Dermis blood vessel endothelial cell (primary cell): ENCODE measurements around the gene SRC. TPM values are rescaled to one million over a fixed set of nuclear protein-coding genes. Genes with fewer than 3 reads are reported as not detected.
A peak's percentile ranks its signal among the peaks of the same experiment; 100 is the strongest.
"Not testable (repeated sequence)": the region's sequence is repeated elsewhere in the genome, so short reads cannot be mapped to it uniquely, and the experiment has no call there.

Experiments
- DNase-seq: peaks from one replicate; pipeline ENCODE4 v3.0.0; 2010
- total RNA-seq: library from RNA; depleted of rRNA; stranded (reverse); fragments of >200 nt; gene quantifications from 2 replicates; pipeline ENCODE4 v1.2.3, GENCODE V29; 2014

The SRC gene
- total RNA-seq, 1 donor from 2014 or later = 1.5 TPM

DNA sequence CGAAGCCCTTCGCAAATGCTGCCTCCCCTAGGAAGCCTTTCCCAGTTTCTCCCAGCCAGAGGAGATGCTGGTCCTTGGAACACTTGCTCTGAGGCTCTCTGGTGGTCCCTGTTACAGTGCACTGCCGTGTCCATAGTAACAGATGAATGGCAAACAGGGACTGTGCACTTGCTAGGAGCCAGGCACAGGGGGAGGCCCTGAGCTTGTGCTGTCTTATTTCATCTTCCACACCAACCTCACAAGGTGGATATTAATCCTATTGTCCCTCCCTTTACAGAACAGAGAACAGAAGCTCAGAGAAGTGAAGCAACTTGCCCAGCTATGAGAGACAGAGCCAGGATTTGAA, 19.0 kb downstream of the SRC start:
- no peak for DNase-seq

DNA sequence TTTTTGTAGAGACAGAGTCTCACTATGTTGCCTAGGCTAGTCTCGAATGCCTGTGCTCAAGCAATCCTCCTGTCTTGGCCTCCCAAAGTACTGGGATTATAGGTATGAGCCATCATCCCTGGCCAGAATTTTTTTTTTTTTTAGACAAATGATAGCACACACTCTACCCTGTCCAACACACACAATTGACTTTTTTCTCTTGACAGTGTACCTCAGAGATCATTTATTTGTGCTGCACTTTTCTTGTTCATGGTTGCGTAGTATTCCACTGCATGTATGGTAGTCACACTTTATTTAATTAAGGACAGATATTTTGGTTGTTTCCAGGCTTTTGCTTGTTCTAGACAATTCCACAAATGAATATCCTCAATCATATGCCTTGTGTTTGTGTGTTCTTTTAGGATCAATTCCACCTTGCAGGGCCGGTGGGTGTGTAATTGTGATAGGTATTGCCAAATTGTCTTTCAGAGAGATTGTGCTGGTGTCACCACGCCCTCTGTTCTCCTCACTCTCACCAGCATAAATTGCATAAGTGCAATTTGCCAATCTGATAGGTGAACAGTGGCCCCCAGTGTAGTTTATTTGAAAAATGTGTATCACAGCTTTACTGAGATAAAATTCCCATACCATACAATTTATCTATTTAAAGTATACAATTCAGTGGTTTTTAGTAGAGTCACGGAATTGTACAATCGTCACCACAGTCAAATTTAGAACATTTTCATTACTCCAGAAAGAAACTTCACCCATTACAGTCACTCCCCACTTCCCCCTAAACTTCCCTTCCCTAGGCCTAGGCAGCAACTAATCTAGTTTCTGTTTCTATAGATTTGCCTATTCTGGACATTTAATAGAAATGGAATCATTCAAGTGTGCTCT, 20.1 kb downstream of the SRC start:
- no peak for DNase-seq

DNA sequence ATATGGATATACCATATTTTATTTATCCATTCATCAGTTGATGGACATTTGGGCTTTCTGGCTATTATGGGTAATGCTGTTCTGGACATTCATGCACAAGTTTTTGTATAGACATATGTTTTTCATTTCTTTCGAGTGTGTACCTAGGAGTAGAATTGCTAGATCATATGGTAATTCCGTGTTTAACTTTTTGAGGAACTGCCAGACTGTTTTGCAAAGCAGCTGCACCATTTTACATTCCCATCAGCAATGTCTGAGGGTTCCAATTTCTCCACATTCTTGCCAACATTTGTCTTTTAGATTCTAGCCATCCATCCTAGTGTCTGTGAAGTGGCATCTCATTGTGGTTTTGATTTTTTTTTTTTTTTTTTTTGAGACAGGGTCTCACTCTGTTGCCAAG, 20.8 kb downstream of the SRC start:
- DNase-seq = no peak

DNA sequence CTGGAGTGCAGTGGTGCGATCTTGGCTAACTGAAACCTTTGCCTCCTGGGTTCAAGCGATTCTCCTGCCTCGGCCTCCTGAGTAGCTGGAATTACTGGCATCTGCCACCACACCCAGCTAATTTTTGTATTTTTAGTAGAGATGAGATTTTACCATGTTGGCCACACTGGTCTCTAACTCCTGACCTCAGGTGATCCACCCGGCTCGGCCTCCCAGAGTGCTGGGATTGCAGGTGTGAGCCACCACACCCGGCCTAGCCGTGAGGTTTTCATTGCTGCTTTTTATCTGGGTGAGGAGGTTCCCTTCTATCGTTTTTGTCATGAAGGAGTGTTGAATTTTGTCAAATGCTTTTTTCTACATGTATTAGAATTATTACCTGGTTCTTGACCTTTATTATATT, 23.9 kb downstream of the SRC start:
- DNase-seq = no peak

DNA sequence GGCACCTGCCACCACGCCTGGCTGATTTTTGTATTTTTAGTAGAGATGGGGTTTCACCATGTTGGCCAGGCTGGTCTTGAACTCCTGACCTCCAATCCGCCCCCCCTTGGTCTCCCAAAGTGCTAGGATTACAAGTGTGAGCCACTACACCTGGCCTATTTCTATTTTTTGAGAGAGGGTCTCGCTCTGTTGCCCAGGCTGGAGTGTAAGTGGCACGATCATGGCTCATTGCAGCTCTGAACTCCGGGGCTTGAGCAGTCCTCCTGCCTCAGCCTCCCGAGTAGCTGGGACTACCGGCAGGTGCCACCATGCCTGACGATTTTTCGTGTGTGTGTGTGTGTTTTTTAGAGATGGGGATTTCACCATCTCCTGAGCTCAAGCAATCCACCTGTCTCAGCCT, 25.9 kb downstream of the SRC start:
- not testable (repeated sequence) for DNase-seq

DNA sequence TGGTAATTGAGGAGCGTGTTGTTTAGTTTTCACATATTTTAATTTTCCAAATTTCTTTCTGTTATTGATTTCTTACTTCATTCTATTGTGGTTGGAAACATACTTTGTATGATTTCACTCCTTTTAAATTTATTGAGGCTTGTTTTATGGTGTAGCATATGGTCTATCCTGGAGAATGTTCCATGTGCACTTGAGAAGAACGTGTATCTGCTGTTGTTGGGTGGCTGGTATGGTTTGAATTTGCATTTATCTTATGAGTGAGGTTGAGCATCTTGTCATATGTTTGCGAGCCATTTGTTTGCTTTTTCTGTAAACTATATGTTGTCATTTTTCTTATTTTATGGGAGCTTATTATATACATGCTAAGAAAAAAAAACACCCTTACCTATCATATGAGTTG, 26.5 kb downstream of the SRC start:
- no peak for DNase-seq

DNA sequence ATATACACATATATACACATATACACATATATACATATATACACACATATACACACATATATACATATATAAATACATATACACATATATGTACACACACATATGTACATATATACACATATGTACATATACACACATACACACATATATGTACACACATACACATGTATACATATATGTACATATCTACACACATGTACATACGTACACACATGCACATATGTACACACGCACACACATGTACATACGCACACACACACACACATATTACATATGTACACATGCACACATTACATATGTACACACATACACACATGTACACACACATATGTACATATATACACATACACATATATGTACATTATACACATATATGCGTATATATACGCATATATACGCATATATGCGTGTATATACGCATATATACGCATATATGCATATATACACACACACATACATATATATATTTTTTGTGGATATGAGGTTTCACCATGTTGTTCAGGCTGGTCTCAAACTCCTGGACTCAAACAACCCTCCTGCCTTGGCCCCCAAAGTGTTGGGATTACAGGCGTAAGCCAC, 27.2 kb downstream of the SRC start:
- no peak for DNase-seq

DNA sequence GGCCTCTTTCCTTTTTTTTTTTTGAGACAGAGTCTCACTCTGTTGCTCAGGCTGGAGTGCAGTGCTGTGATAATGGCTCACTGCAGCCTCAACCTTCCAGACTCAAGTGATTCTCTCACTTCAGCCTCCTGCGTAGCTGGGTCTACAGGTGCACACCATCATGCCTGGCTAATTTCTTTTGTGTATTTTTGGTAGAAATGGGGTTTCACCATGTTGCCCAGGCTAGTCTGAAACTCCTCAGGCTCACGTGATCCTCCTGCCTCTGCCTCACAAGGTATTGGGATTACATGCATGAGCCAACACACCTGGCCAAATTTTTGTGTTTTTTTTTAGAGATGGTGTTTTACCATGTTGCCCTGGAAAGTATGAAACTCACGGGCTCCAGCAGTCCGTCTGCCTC, 29.3 kb downstream of the SRC start:
- no peak for DNase-seq

DNA sequence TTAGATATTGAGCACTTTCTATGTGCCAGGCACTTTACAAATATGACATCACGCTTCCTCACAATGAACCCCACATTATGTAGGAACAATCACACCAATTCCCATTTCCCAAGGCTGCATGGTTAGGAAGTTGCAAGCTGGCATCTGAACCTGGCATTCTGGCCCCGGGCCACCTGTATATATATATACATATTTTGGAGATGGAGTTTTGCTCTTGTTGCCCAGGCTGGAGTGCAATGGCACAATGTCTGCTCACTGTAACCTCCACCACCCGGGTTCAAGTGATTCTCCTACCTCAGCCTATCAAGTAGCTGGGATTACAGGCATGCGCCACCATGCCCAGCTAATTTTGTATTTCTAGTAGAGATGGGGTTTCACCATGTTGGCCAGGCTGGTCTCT, 30.4 kb downstream of the SRC start:
- DNase-seq = no peak

DNA sequence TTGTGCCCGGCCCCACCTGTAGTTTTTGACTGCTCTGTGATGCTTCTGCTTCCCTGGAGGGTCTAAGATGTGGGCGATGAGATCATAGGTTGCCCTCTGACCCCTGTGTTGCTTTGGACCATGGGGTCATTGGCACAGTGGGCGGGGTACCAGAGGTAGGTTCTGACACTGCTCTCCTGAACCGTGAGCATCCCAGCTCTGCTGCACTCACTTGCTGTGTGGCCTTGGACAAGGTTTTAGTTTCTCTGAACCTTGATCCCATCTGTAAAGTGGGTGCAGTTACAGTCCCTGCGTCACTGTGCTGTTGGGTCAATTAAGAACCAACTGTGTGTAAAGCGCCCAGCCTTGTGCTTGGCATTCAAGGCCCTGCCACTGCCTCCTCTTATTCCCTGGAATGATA, 30.9 kb downstream of the SRC start:
- no peak for DNase-seq

DNA sequence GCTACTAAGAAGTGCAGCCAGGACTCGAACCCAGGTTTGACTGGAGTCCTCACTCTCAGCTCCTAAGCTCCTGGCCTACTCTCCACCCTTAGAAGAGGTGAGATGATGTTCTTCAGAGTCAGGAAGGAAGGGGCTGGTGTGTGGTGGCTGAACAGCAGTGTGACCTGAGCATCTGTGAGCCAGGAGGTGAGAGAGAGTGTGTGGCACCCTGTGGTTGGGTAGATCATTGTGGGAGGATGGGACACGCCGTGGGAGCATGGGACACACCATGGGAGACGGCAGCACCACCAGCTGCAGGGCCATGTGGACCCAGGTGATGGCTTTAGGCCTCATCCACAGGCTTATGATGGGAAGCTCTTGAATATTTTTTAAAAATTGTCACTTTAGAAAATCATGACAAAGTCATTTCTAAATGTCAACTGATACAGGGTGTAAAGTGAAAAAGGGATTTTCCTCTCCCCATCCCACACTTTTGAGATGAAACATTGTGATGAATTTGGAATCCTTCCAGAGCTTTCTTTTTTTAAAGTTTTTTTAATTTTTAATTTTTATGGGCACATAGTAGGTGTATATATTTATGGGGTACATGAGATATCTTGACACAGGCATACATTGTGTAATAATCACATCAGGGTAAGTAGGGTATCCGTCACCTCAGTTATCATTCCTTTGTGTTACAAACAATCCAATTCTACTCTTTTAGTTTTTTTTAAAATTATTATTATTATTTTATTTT, 31.6 kb downstream of the SRC start:
- no peak for DNase-seq

DNA sequence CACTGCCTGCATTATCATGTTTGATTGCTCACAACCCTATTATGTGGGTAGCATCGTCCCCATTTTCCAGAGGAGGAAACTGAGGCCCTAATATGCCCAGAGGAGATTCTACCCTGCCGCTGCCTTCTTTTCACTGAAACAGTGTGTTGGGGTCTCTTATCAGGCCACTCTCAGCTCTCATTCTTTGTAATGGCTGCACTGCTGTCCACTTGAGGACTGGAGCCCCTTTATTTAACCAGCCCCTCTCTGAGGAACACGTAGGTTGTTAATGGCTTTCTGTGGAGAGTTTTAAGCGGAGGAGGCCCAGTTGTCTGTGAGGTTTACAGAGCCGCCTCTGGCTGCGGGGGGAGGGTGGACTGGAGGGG, 32.5 kb downstream of the SRC start:
- DNase-seq = no peak

DNA sequence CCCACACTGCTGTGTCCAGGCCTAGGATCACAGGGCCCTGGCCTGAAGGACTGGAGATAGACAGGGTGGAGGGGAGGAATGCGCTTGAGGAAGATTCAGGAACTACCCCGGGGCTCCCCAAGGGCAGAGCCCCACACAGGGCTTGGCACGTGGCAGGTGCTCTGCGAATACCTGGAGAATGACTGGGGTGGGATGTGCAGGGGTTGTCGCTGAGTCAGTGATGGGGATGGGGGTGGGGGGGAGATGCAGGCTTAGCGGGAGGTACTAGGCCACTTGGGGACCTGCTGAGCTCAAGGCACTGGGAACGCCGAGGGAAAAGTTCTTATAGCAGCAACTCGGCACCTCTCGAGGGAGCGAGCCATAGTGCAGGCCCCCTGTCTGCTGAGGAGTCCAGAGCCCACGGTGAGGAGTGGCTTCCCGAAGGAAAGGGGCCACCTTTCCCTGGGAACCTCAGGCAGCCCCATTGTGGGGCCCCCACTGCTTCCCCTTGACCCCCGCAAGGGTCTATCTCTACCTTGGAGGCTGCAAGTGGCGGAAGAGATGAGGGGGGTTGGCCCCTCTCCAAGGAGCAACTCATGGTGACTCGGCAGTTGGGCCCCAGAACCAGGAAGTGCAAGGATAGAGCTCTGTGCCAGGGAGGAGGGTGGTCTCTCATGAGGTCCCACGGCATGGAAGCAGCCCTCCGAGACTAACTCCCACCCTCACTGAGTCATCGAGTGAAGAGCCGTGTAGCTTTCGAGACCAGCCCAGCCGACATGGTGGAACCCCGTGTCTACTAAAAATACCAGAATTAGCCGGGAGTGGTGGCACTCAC, 33.1 kb downstream of the SRC start:
- DNase-seq = peak; percentile 59

DNA sequence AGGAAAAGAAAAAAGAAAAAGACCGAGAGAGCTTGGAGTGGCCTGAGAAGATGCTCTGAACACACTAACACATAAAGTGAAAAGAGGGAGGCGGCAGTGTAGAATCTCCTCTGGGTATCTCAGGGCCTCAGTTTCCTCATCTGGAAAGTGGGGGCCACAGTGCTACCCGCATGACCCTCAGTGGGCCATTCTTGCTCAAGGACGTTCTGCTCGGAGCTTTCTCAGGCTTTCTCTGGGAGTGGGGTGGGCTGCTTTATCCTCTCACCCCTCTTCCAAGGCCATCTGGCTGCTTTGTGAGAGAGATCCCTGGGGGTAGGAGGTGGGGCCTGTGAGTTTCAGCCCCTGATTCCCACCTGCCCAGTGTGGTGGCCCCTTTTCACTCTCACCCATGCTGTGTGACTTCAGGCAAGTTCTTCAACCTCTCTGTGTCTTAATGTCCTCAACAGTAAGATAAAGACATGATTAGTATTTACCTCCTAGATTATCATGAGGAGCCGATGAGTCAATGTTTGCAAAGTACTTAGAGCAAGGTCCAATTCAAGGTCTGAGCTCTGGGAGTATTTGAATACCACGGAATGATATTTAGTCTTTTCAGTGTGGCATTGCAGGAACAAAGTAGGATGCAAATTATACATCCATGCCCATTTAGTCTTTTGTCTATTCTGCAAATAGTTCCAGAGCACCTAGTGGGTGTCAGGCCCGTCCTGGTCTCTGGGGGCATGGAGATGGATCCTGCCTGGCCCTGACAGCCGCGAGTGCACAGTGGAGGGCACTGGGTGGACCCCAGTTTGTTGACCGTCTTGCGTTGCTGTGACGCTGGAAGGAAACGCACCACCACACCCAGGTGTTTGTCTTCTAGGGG, 34.3 kb downstream of the SRC start:
- no peak for DNase-seq

DNA sequence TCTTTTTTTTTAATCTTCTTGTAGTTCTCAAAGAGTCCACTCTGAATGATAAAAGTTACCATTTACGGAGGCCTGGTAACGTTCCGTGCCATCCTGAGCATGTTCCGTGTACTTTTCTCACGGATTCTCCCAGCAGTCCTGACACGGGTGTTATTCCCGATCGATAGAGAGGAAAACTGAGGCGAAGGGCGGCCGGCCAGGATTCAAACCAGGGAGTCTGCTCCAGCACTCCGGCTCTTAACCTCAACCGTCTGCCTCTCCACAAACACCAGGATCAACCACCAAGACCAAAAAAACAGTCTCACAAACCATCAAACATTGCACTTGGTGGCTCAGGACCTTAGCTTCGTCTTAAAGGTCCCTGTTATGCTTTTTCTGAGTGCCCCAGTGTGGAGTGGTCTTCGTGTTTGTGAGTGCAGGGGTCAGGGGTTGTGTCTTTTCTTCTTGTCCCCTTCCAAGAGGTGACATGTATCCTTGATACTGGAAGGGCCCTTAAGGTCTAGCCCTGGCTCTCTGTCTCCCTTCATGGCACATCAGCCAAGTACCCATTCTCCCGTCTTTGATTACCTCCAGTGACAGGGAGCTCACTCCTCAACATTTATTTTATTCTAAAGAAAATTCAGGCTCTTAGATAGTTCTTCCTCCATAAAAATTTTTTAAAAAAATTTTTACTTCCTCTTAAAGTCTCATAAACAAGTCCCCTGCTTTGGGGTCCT, 35.1 kb downstream of the SRC start:
- DNase-seq = no peak

DNA sequence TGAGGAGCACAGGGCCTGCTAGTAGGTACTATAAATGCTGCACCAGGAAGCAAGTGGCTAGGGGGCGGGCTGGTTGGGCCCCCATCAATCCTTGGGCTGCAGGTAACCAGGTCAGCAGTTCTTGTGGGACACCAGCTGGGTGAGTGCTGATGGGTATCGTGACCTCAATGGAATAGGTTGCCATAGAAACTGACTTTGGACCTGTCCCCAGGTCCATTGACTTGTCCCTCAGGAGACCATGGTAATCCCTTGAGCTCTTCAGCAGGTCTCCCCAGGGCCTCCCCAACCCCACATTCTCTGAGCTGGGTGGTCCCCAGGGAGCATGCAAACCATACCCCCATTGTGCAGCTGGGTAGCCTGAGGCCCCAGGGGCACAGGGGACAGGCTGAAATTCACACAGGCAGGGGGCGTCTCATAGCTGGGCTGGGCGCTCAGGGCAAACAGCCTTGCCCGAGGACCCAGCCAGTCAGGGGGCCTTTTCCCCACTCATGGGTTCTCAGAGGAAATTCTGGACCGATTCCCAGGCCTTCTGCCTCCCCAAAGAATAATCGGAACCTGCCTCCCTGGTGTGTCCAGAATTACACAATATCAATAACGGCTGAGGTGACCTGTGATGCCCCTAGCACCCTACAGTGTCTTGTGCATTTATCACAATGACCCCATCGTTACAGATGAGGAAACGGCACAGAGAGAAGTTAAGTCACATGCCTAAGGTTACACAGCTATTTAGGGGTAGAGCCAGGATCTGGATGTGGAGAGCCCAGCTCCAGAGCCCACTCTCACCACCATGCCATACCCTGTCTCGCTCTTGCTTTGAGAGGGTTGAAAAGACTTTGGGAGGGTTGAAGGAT, 35.9 kb downstream of the SRC start:
- DNase-seq = no peak

DNA sequence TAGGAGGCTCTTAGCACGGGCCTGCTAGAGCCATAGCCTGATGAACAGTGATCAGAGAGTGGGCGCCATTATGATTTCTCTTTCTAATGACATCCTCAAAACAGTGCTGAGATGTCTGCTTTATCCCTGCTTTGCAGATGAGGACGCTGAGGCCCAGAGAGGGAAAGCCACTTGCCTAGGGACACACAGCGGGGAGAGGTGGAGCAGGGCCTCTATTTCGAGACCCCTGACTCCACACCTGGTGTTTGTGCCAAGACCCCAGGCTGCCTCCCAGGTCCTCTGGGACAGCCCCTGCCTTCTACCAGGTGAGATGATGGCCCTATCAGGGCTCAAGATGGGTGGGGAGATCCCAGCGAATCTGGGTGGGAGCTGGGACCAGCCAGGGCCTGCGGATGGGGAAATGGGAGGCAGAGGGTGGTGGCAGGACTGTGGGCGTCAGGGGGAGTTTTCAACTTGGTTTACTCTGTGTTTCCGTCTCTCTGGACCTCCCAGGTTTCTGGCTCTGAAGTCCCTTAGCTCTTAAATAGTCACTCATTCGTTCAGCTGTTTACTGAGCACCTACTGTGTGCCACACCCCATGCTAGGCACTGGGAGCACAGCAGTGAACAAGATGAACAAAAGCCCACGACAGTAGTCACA, 36.7 kb downstream of the SRC start:
- no peak for DNase-seq

DNA sequence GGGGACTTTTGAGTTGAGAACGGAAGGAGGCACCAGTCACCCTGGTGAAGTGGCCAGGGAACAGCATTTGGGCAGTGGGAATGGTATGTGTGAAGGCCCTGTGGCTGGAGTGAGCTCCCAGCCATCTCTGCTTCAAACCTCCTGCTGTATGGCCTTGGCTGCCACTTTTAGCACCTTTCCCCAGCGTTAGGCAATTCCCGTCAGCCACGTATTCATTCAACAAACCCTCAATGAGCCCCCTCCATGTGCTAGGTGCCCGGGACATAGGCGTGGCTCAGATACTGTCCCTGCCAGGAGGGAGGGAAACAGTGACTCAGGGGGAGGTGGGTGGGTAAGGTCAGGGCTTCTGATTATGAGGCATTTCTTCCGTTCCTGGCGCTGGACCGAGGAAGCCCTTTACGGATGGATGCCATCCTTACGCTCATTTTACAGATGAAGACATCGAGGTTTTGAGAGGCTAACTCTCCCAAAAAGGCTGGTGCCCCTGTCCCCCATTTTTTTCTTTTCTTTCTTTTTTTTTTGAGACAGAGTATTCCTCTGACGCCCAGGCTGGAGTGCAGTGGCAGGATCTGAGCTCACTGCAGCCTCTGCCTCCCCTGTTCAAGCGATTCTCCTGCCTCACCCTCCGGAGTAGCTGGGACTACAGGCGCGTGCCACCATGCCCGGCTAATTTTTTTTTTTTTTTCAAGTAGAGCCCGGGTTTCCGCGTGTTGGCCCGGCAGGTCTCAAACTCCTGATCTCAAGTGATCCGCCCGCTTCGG, 37.5 kb downstream of the SRC start:
- peak; percentile 71 for DNase-seq

DNA sequence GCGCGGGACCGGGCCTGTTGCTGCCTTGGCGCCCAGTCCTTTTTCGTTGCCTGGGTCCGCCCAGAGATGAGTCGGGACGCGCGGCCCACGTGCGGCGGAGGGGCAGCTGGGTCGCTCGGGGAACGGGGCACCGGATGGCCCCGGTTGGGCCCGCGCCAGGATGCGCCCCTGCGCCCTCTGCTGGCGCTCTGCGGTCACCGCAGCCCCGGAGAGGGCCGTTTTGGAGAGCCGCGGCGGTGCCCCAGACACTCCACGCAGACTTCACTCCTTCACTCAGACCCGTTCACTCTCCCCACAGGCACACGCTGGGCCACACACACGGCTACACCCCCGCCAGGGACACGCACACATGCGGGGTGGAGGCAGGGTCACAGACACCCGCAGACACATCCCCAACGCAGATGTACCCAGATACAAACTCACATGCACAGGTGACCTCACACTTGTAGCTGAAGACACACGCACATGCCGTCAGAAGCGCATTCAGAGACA, 38.8 kb downstream of the SRC start:
- DNase-seq = peak; percentile 61
